Stimulated activated CD8-positive, alpha-beta memory T cell treated with anti-CD3 and anti-CD28 coated beads, Interleukin-4, amount 100 ng/mL, for 4 hours (primary cell): Measurements from ENCODE around the gene CREM.
"Not testable (repeated sequence)": the region's sequence is repeated elsewhere in the genome, so short reads cannot be mapped to it uniquely, and the experiment has no call there.

Experiments used
- DNase-seq, 2 donors: peaks; one replicate each; pipeline ENCODE4 v3.0.0-alpha.2; 2020; ENCODE audit warnings: low read depth in 2 of 2, low spot score in 1 of 2

The CREM gene

GRCh38 chr10:35192645-35193249, 66.1 kb downstream of the CREM start:
- no peak for DNase-seq

GRCh38 chr10:35194471-35194870, 67.8 kb downstream of the CREM start:
- DNase-seq: no peak

- DNase-seq: no peak
Measured at GRCh38 chr10:35194906-35195305, 68.3 kb downstream of the CREM start.

GRCh38 chr10:35195361-35196306, 69.0 kb downstream of the CREM start:
- peak; percentile 49 to 56 for DNase-seq

- DNase-seq: no peak
Measured at GRCh38 chr10:35200487-35200886, 73.8 kb downstream of the CREM start.

- no peak for DNase-seq
Measured at GRCh38 chr10:35201234-35201633, 74.6 kb downstream of the CREM start.

- DNase-seq: no peak
Measured at GRCh38 chr10:35202050-35202449, 75.4 kb downstream of the CREM start.

GRCh38 chr10:35203745-35204144, 77.1 kb downstream of the CREM start:
- DNase-seq: no peak

GRCh38 chr10:35204650-35205319, 78.1 kb downstream of the CREM start:
- DNase-seq: no peak

GRCh38 chr10:35206274-35206673, 79.6 kb downstream of the CREM start:
- DNase-seq: no peak

GRCh38 chr10:35208536-35208935, 81.9 kb downstream of the CREM start:
- no peak for DNase-seq

- DNase-seq: no peak
Measured at GRCh38 chr10:35208949-35209613, 82.4 kb downstream of the CREM start.

GRCh38 chr10:35210961-35211360, 84.3 kb downstream of the CREM start:
- no peak for DNase-seq

GRCh38 chr10:35211390-35211789, 84.7 kb downstream of the CREM start:
- no peak for DNase-seq

GRCh38 chr10:35212856-35213255, 86.2 kb downstream of the CREM start:
- no peak for DNase-seq

GRCh38 chr10:35213699-35214098, 87.1 kb downstream of the CREM start:
- DNase-seq: no peak

GRCh38 chr10:35214607-35215020, 88.0 kb downstream of the CREM start:
- DNase-seq: no peak

GRCh38 chr10:35215107-35215506, 88.5 kb downstream of the CREM start:
- no peak for DNase-seq

- DNase-seq: no peak
Measured at GRCh38 chr10:35216303-35216905, 89.8 kb downstream of the CREM start.

- DNase-seq: not testable (repeated sequence)
Measured at GRCh38 chr10:35216956-35217355, 90.3 kb downstream of the CREM start.

- no peak for DNase-seq
Measured at GRCh38 chr10:35217455-35217854, 90.8 kb downstream of the CREM start.
